ENCODE measurements around the gene ZFP91. TPM values are rescaled to one million over a fixed set of nuclear protein-coding genes. Genes with fewer than 3 reads are reported as not detected.

The ZFP91 gene
- total RNA-seq, 1 donor from 2014 or later, result 52.0 TPM

- Mint-ChIP-seq H3K9me3 (no peaks in the 10 kb centered on the region), H3K4me1 (peaks cover 2% of the 10 kb centered on the region)
- no peak for TF ChIP-seq EZH2 (IDR thresholded peaks at IDR 0.05)
- no peak for TF ChIP-seq EZH2phosphoT487 (IDR thresholded peaks at IDR 0.05)
- no peak for TF ChIP-seq CTCF (IDR thresholded peaks at IDR 0.05)
These were observed 46.2 kb downstream of the ZFP91 start for GRCh38 chr11:58625086-58625485.

GRCh38 chr11:58625826-58626460 is 47.1 kb downstream of the ZFP91 start:
- Histone ChIP-seq H4K20me1 (ENCODE audit: low read depth) (no peaks in the 10 kb centered on the region), H3K27me3 (no peaks in the 10 kb centered on the region), H3K4me1 (peaks cover 5% of the 10 kb centered on the region), H3K36me3 (peaks cover 8% of the 10 kb centered on the region), H3K9ac (no peak overlapping the region), H3K9me3 (ENCODE audit: low read depth) (no peaks in the 10 kb centered on the region), H3K79me2 (ENCODE audit: low read depth) (no peaks in the 10 kb centered on the region), H2AFZ (replicated peaks) (no peak overlapping the region), H3K4me3 (no peak overlapping the region), H3K27ac (no peak overlapping the region), H3K4me2 (no peak overlapping the region), H3F3A (ENCODE audit: low read depth) (peaks cover 7% of the 10 kb centered on the region)
- H3K9me3 Mint-ChIP-seq, result no peaks in the 10 kb centered on the region
- H3K27ac Mint-ChIP-seq, result peak overlapping the region; percentile 17
- H3K36me3 Mint-ChIP-seq, result peaks cover 25% of the 10 kb centered on the region
- H3K27me3 Mint-ChIP-seq (ENCODE audit: insufficient read depth, low read depth), result no peaks in the 10 kb centered on the region
- no peak overlapping the region for H3K4me3 Mint-ChIP-seq
- no peak for TF ChIP-seq EZH2phosphoT487 (IDR thresholded peaks at IDR 0.05)
- no peak for TF ChIP-seq EZH2 (IDR thresholded peaks at IDR 0.05)
- no peak for TF ChIP-seq CTCF (IDR thresholded peaks at IDR 0.05)
- DNase-seq (ENCODE audit: low spot score), result no peak
- H3K4me1 Mint-ChIP-seq, result peaks cover 2% of the 10 kb centered on the region

More at GRCh38 chr11:58625086-58625485, 46.2 kb downstream of the ZFP91 start:
- no peaks in the 10 kb centered on the region for H3K79me2 ChIP-seq (ENCODE audit: low read depth)
- H3K4me3 ChIP-seq, result no peak overlapping the region
- DNase-seq (ENCODE audit: low spot score), result no peak
- no peak overlapping the region for H3K4me2 ChIP-seq
- peaks cover 5% of the 10 kb centered on the region for H3K4me1 ChIP-seq
- H3K9ac ChIP-seq, result no peak overlapping the region
- no peaks in the 10 kb centered on the region for H3K9me3 ChIP-seq (ENCODE audit: low read depth)
- Mint-ChIP-seq H3K27ac (no peak overlapping the region), H3K4me3 (no peak overlapping the region), H3K27me3 (ENCODE audit: insufficient read depth, low read depth) (no peaks in the 10 kb centered on the region), H3K36me3 (peaks cover 29% of the 10 kb centered on the region)
- no peak overlapping the region for H2AFZ ChIP-seq (replicated peaks)
- H3K27ac ChIP-seq, result no peak overlapping the region
- no peaks in the 10 kb centered on the region for H3K27me3 ChIP-seq
- H3F3A ChIP-seq (ENCODE audit: low read depth), result peaks cover 7% of the 10 kb centered on the region
- H4K20me1 ChIP-seq (ENCODE audit: low read depth), result no peaks in the 10 kb centered on the region
- peaks cover 9% of the 10 kb centered on the region for H3K36me3 ChIP-seq

GRCh38 chr11:58626934-58627483 is 48.1 kb downstream of the ZFP91 start:
- Histone ChIP-seq H2AFZ (replicated peaks) (no peak overlapping the region), H3F3A (ENCODE audit: low read depth) (peaks cover 7% of the 10 kb centered on the region), H3K27ac (no peak overlapping the region), H4K20me1 (ENCODE audit: low read depth) (no peaks in the 10 kb centered on the region), H3K9me3 (ENCODE audit: low read depth) (no peaks in the 10 kb centered on the region), H3K36me3 (peaks cover 6% of the 10 kb centered on the region), H3K4me2 (no peak overlapping the region), H3K27me3 (no peaks in the 10 kb centered on the region), H3K9ac (no peak overlapping the region), H3K4me1 (peaks cover 5% of the 10 kb centered on the region), H3K79me2 (ENCODE audit: low read depth) (no peaks in the 10 kb centered on the region), H3K4me3 (no peak overlapping the region)
- Mint-ChIP-seq H3K4me1 (peaks cover 2% of the 10 kb centered on the region), H3K27me3 (ENCODE audit: insufficient read depth, low read depth) (no peaks in the 10 kb centered on the region), H3K4me3 (no peak overlapping the region), H3K27ac (no peak overlapping the region), H3K9me3 (no peaks in the 10 kb centered on the region), H3K36me3 (peaks cover 24% of the 10 kb centered on the region)
- TF ChIP-seq EZH2 (IDR thresholded peaks at IDR 0.05), result no peak
- TF ChIP-seq EZH2phosphoT487 (IDR thresholded peaks at IDR 0.05), result no peak
- TF ChIP-seq CTCF (IDR thresholded peaks at IDR 0.05), result no peak
- no peak for DNase-seq (ENCODE audit: low spot score)
